Limb (tissue), 2 donors: ENCODE results near the gene GUCA1C.

Experiments
- DNase-seq, 2 donors: peaks; one replicate each; pipeline ENCODE4 v3.0.0-alpha.2; 2016; ENCODE audit errors: extremely low spot score in 2 of 2

GUCA1C gene

GRCh38 chr3:108909799-108910198 lies 43.9 kb downstream of the GUCA1C start:
- DNase-seq, result no peak

GRCh38 chr3:108907194-108907593 lies 46.5 kb downstream of the GUCA1C start:
- DNase-seq, result no peak

GRCh38 chr3:108899530-108899929 lies 54.1 kb downstream of the GUCA1C start:
- DNase-seq, result no peak

- no peak for DNase-seq
Measured at GRCh38 chr3:108897883-108898282, 55.8 kb downstream of the GUCA1C start.

DNA sequence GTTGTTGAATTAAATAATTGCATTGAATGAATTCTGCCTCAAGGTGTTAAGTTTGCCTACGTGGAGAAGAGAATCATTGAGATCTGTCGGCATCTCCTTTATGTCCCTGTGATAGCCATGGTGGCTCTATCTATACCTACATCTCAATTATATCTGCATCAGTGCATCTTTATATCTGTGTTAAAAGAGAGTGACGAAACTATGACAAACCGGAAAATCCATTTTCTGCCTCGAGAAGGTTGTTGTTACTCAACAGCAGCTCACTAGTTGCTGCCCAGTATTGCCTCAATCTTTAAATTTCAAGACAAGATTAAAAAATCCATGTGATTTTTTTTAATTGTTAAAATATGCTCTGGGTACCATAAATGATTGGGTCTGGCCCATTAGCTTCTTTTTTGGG lies 58.7 kb downstream of the GUCA1C start:
- no peak for DNase-seq

DNA sequence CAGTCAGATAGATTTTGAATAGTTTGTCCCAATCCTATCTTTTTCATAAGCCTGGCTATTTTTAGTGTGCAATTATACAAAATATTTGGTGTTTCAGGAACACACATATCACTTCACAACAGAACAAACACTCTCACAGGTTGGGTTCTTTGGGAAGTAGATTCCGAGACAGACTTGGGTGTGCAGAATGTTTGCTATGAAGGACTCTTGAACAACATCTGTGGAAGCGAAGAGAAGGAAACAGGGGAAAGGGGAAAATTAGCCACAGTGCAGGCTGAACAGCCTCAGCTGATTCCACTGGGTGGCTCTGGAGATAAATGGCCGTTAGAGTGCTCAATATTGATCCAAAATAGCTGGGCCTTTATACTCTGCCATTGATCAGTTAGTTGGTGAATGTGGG lies 61.8 kb downstream of the GUCA1C start:
- no peak for DNase-seq

- DNase-seq, result no peak
Measured at GRCh38 chr3:108887777-108888176, 65.9 kb downstream of the GUCA1C start.

- no peak for DNase-seq
Measured at GRCh38 chr3:108887121-108887520, 66.6 kb downstream of the GUCA1C start.

DNA sequence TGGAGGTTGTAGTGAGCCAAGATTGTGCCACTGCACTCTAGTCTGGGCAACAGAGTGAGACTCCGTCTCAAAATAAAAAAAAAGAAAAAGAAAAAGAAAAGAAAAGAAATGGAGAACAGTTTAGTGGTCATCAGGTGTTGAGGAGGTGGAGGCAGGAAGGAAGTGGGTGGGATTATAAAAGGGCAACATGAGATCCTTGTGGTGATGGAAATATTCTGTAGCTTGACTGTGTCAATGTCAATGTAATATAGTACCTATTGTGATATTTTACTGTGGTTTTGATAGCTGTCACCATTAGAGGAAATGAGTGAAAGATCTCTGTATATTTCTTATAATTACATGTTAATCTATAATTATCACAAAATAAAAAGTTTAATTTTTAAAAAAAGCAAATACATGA lies 70.3 kb downstream of the GUCA1C start:
- no peak for DNase-seq

DNA sequence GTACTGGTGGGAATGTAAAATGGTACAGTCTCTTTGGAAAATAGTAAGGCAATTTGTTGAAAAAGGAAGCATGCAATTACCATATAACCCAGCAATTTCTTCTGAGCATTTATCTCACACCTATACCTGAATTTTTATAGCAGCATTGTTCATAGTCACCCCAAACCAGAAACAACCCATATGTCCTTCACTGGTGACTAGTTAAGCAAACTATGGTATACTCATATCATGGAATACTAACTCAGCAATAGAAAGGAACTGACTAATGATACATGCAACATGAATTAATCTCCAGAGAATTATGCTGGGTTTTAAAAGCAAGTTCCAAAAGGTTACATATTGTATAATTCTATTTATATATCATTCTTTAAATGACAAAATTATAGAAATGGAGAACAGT lies 70.9 kb downstream of the GUCA1C start:
- no peak for DNase-seq

DNA sequence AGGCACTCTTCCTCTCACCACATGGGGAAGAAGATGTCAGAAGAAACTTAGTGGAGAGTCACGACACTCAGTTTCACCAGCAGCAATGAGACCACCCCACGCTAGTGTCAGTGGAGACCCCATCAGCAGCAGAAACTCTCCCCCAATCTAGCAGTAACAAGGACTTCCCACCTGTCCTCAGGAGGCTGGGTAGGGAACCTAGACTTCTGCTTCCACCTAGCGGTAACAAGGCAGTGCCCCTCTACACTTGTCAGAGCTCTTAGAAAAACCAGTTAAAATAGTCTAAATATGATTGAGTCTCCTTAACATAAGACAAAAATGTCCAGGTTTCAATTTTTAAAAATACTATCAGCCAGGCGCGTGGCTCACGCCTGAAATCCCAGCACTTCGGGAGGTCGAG lies 73.8 kb downstream of the GUCA1C start:
- DNase-seq, result no peak

DNA sequence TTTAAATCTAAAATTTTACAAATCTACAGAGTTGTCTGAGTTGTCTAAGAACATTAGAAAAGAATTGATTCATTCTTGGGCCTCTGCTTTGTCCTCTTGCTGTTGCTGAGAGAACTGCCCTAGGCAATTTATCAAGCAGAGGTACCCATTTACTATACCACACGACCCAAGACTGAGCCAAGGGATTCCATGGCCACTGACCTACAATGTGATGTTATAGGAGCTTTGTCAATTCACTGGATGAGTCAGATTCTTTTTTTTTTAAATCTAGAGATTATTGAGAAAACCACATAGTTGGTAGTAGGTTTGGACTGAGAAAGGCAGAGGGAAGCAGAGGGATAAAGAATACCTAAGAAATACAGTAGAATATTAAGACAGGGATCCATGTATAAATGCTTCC lies 75.8 kb downstream of the GUCA1C start:
- no peak for DNase-seq

GRCh38 chr3:108863799-108864135 lies 89.9 kb downstream of the GUCA1C start:
- no peak for DNase-seq

DNA sequence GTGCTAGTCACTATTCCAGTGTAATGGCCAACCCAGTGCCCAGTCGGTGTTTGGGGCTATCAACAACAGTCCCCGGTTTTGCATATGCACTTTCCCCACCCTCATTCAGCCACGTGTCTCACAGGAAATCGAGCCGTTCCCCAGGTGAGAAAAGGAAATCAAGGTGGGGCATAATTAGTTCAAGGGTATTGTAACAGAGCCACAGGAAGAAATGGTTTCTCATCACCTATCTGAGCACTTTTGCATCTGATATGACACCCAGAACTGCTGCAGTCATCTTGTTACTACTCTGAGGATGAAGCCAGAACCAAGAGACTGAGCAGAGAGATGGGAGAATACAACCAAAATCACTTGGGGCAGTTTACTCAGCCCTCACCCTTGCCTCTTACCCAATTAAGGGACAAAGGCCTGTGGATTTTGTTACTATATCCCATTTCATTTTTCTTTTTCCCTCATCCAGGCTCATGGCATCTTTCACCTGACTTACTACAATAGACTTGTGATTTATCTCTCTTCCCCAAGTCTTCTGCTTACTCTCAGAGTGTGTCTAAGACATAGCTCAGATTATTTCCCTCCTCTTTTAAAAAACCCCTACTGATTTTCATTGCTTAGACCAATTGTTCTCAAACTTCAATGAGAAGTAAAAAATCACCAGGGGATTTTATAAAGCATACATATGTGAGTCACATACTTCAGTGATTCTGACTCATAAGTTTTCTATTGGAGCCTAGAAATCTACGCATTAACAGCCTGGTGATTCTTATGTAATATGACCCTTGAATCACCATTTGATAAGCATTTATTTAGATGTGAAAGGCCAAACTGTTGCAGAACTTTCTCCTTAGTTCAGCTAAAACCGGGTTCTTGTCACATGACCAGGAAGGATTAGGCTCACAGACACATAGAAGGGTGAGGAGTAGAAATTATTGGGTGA lies 90.5 kb downstream of the GUCA1C start:
- DNase-seq, result no peak

DNA sequence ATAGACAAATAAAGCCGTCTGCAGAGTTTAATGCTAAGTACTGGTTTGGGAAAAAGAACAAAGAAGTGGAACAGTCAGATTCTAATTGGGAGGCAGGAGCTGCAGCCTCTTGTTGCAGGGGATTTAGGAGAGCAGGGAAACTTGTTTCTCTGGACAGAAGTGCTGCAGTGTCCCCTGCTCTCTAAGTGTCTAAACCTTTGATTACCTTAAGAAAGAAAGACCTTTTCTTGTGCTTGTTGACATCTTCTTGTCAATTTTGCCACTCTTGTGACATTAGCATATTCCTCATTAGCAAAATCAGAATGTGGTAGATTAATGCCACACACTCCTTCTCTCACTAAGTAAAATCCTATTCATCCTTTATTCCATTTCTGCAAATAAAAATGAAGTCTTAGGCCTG lies 92.3 kb downstream of the GUCA1C start:
- DNase-seq, result no peak
